Fibroblast of mammary gland (primary cell): ENCODE measurements around the gene SCAF11.
"Not testable (repeated sequence)": the region's sequence is repeated elsewhere in the genome, so short reads cannot be mapped to it uniquely, and the experiment has no call there.

Experiments
- DNase-seq: peaks from one replicate; pipeline ENCODE4 v3.0.0-alpha.2; 2010; ENCODE audit warnings: low read depth
- H3K4me3 ChIP-seq: 2 replicates; pipeline ENCODE4 v1.5.1; 2011; ENCODE audit warnings: low read depth, mild to moderate bottlenecking, low read length, moderate library complexity; ENCODE audit not compliant: control insufficient read depth
- CTCF ChIP-seq: conservative IDR thresholded peaks from 2 replicates; pipeline ENCODE4 v1.5.1; 2011; ENCODE audit warnings: low read depth, low read length, inconsistent platforms; ENCODE audit not compliant: control insufficient read depth, insufficient read depth

SCAF11 gene

GRCh38 chr12:45990468-45991283 is at the start of gene SCAF11:
Gene SCAF11, minus strand, starts transcription at chr12:45990574. Its CDS starts 26,407 bp downstream, at chr12:45964167.
- peak; percentile 80 for TF ChIP-seq CTCF
- peak within 1 kb of the TSS; percentile 88 for H3K4me3 ChIP-seq
- peak; percentile 100 for DNase-seq

- H3K4me3 ChIP-seq, DNase-seq: not testable (repeated sequence)
These were observed 46.7 kb upstream of the SCAF11 start for GRCh38 chr12:46037066-46037465.

GRCh38 chr12:46027172-46027571 is 36.8 kb upstream of the SCAF11 start:
- no peak for DNase-seq
- TF ChIP-seq CTCF = no peak
- H3K4me3 ChIP-seq = no peak overlapping the region

GRCh38 chr12:46024099-46024498 is 33.7 kb upstream of the SCAF11 start:
- DNase-seq = no peak

GRCh38 chr12:46020768-46021167 is 30.4 kb upstream of the SCAF11 start:
- H3K4me3 ChIP-seq = no peak overlapping the region
- no peak for DNase-seq
- no peak for TF ChIP-seq CTCF

More at GRCh38 chr12:46024099-46024498, 33.7 kb upstream of the SCAF11 start:
- no peak overlapping the region for H3K4me3 ChIP-seq
- no peak for TF ChIP-seq CTCF

GRCh38 chr12:46018712-46019111 is 28.3 kb upstream of the SCAF11 start:
- H3K4me3 ChIP-seq, DNase-seq: not testable (repeated sequence)

GRCh38 chr12:46017866-46018375 is 27.5 kb upstream of the SCAF11 start:
- not testable (repeated sequence) for H3K4me3 ChIP-seq, DNase-seq

- DNase-seq = no peak
- H3K4me3 ChIP-seq = no peak overlapping the region
These were observed 15.4 kb upstream of the SCAF11 start for GRCh38 chr12:46005823-46006222.

More at GRCh38 chr12:46005823-46006222, 15.4 kb upstream of the SCAF11 start:
- no peak for TF ChIP-seq CTCF
